OCI-M1 (cell line): ENCODE measurements around the gene TBC1D22A.

Experiments
- DNase-seq: peaks from one replicate; lab custom pipeline; 2025; lab: John Stamatoyannopoulos, UW

The TBC1D22A gene

GRCh38 chr22:46995501-46996360, 233.3 kb downstream of the TBC1D22A start:
- no peak for DNase-seq

GRCh38 chr22:46996595-46997310, 234.3 kb downstream of the TBC1D22A start:
- no peak for DNase-seq

- DNase-seq, result no peak
Measured at GRCh38 chr22:46997311-46997970, 235.0 kb downstream of the TBC1D22A start.

- DNase-seq, result no peak
Measured at GRCh38 chr22:46998331-46998730, 235.9 kb downstream of the TBC1D22A start.

- no peak for DNase-seq
Measured at GRCh38 chr22:47000256-47000655, 237.8 kb downstream of the TBC1D22A start.

- no peak for DNase-seq
Measured at GRCh38 chr22:47000888-47001287, 238.4 kb downstream of the TBC1D22A start.

- no peak for DNase-seq
Measured at GRCh38 chr22:47001288-47001687, 238.8 kb downstream of the TBC1D22A start.

- DNase-seq, result no peak
Measured at GRCh38 chr22:47002692-47003091, 240.2 kb downstream of the TBC1D22A start.

- DNase-seq, result no peak
Measured at GRCh38 chr22:47005506-47006408, 243.3 kb downstream of the TBC1D22A start.

GRCh38 chr22:47006433-47006832, 244.0 kb downstream of the TBC1D22A start:
- DNase-seq, result no peak

- DNase-seq, result no peak
Measured at GRCh38 chr22:47006869-47007268, 244.4 kb downstream of the TBC1D22A start.

- no peak for DNase-seq
Measured at GRCh38 chr22:47007496-47007895, 245.0 kb downstream of the TBC1D22A start.

- DNase-seq, result no peak
Measured at GRCh38 chr22:47008208-47008885, 245.9 kb downstream of the TBC1D22A start.

- DNase-seq, result no peak
Measured at GRCh38 chr22:47009304-47010101, 247.1 kb downstream of the TBC1D22A start.

- no peak for DNase-seq
Measured at GRCh38 chr22:47010211-47010610, 247.8 kb downstream of the TBC1D22A start.

GRCh38 chr22:47011131-47011858, 248.8 kb downstream of the TBC1D22A start:
- no peak for DNase-seq

GRCh38 chr22:47011859-47012258, 249.4 kb downstream of the TBC1D22A start:
- DNase-seq, result no peak

- DNase-seq, result no peak
Measured at GRCh38 chr22:47012589-47013370, 250.3 kb downstream of the TBC1D22A start.
